Activated CD4-positive, alpha-beta memory T cell treated with anti-CD3 and anti-CD28 coated beads, Interleukin-2, amount 10 ng/mL, durations not matched to agents 7 days and 5 days (primary cell): Measurements from ENCODE around the gene PLXNA2. TPM values are rescaled to one million over a fixed set of nuclear protein-coding genes. Genes with fewer than 3 reads are reported as not detected.

ENCODE experiments used
- CTCF ChIA-PET: fragments of 350-600 bp; sonication (Branson Sonifier 250); formaldehyde crosslinking; loops from one replicate; lab custom pipeline; 2021; ENCODE audit warnings: antibody characterized with exemption, inconsistent platforms; lab: Charles Lee
- POLR2A ChIA-PET: fragments of 350-600 bp; sonication (Branson Sonifier 250); formaldehyde crosslinking; loops from one replicate; lab custom pipeline; 2021; ENCODE audit warnings: antibody characterized with exemption; lab: Charles Lee
- DNase-seq: peaks from one replicate; pipeline ENCODE4 v3.0.0-alpha.2; 2020
- H3K27ac Mint-ChIP-seq: one replicate; pipeline ENCODE4 v1.8.0; 2021; ENCODE audit warnings: mild to moderate bottlenecking, mixed read lengths
- H3K27me3 Mint-ChIP-seq: one replicate; pipeline ENCODE4 v1.8.0; 2021; ENCODE audit warnings: mixed read lengths
- H3K36me3 Mint-ChIP-seq: one replicate; pipeline ENCODE4 v1.8.0; 2021; ENCODE audit warnings: low read depth, mixed read lengths
- H3K4me1 Mint-ChIP-seq: one replicate; pipeline ENCODE4 v1.8.0; 2021; ENCODE audit warnings: mixed read lengths
- H3K4me3 Mint-ChIP-seq: one replicate; pipeline ENCODE4 v1.8.0; 2021; ENCODE audit warnings: mild to moderate bottlenecking, mixed read lengths
- H3K9me3 Mint-ChIP-seq: one replicate; pipeline ENCODE4 v1.8.0; 2021; ENCODE audit warnings: mixed read lengths
- total RNA-seq, 2 experiments: library from RNA; stranded (reverse); gene quantifications; one replicate each; pipeline ENCODE4 v1.2.3, GENCODE V29; 2021

The PLXNA2 gene
- total RNA-seq, 2 experiments from 2014 or later: 0.43 to 0.65 TPM

DNA sequence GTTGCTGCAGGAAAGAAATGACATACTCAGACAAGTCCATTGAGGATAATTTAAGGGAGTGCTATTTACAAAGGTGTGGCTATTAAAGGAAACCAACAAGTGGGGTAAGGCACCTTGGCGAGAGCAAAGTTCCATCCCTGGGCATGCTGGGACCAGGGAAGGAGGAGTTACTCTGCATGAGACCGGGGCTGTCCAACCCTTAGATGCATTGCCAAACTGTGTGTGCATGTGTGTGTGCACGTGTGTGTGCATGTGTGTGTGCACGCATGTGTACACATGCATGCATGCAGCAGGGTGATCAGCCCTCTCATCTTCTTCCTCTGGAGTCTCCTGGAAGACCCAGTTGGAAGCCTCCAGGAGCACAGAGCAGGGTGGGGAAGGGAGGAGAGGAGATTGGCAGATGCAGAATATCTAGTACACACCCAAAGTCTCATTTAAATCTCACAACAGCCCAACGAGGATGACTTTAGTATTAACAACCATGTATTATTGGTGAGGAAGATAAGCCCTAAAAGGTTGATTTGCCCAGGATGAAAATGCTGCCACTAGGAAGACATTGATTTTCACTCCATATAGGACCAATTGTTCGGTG lies 261.0 kb downstream of the PLXNA2 start:
- H3K27ac Mint-ChIP-seq: no peak overlapping the region
- no peaks in the 10 kb centered on the region for H3K9me3 Mint-ChIP-seq
- POLR2A ChIA-PET: no interaction called here
- CTCF ChIA-PET: interaction anchor here (0.7 to 1.0 kb wide), 3 partner anchors 14 to 87 kb away, joined by 3 to 5 read pairs (median 3); no protein-coding TSS in a partner anchor
- H3K4me1 Mint-ChIP-seq: no peaks in the 10 kb centered on the region
- H3K36me3 Mint-ChIP-seq: no peaks in the 10 kb centered on the region
- no peak overlapping the region for H3K4me3 Mint-ChIP-seq
- no peak for DNase-seq
- peaks cover 26% of the 10 kb centered on the region for H3K27me3 Mint-ChIP-seq

- H3K4me1 Mint-ChIP-seq: no peaks in the 10 kb centered on the region
- H3K27ac Mint-ChIP-seq: no peak overlapping the region
- CTCF ChIA-PET: interaction anchor here (0.6 to 1.1 kb wide), 2 partner anchors 11 to 17 kb away, joined by 3 read pairs; no protein-coding TSS in a partner anchor
- peaks cover 20% of the 10 kb centered on the region for H3K27me3 Mint-ChIP-seq
- DNase-seq: no peak
- H3K4me3 Mint-ChIP-seq: no peak overlapping the region
- H3K9me3 Mint-ChIP-seq: no peaks in the 10 kb centered on the region
- no peaks in the 10 kb centered on the region for H3K36me3 Mint-ChIP-seq
- POLR2A ChIA-PET: no interaction called here
Observed at GRCh38 chr1:207981976-207982375, 262.2 kb downstream of the PLXNA2 start.

DNA sequence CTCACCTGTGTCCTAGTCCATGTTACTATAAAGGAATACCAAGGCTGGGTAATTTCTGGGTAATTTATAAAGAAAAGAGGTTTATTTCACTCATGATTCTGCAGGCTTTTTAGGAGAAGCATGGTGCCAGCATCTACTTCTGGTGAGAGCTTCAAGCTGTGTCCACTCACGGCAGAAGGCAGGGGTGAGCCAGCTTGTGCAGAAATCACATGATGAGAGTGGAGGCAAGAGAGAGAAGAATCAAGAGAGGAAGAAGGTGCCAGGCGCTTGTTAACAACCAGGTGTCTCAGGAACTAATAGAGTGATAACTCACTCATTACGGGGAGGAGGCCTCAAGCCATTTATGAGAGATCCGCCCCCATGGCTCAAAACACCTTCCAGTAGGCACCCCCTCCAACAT lies 265.7 kb downstream of the PLXNA2 start:
- Mint-ChIP-seq H3K4me1 (no peaks in the 10 kb centered on the region), H3K4me3 (no peak overlapping the region), H3K27ac (no peak overlapping the region), H3K27me3 (peaks cover 35% of the 10 kb centered on the region), H3K36me3 (no peaks in the 10 kb centered on the region), H3K9me3 (no peaks in the 10 kb centered on the region)
- DNase-seq: no peak
- ChIA-PET POLR2A (no interaction called here), CTCF (no interaction called here)

GRCh38 chr1:207977876-207978275 lies 266.3 kb downstream of the PLXNA2 start:
- H3K36me3 Mint-ChIP-seq: no peaks in the 10 kb centered on the region

DNA sequence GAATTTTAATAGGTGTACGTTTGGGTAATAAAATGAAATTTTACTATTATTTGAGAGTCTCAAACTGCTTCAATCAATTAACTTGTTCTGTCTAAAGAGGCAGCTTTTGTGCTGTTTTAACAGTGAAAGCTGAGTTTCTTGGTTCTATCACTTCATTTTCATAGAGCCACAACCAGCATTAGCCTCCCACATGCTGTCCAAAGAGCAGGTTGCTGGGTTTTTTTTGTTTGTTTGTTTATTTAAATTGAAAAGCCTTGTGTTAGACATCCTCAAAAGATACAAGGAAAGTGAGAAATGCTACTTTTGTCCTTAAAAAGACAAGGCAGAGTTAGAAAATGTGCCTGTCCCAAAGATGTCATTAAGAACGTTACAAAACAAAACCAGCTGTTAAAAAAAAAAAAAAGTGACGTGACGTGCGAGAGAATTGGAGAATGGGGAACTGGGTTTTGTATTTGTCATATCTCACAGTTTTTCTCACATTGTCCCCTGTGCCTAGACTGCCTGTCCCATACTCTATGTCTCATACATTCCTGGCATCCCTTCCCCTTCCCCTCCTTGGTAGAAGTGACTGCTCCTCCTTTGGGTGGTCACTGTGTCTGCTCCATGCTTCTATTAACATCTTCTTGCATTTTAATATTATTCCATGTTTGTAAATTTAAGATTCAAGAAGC lies 270.2 kb downstream of the PLXNA2 start:
- Mint-ChIP-seq H3K4me1 (no peaks in the 10 kb centered on the region), H3K9me3 (no peaks in the 10 kb centered on the region), H3K4me3 (no peak overlapping the region), H3K27ac (no peak overlapping the region), H3K27me3 (peaks cover 40% of the 10 kb centered on the region), H3K36me3 (no peaks in the 10 kb centered on the region)
- ChIA-PET POLR2A (no interaction called here), CTCF (interaction anchor here (0.9 to 1.6 kb wide), 4 partner anchors 11 to 89 kb away, joined by 3 to 9 read pairs (median 4); no protein-coding TSS in a partner anchor)
- no peak for DNase-seq

More at GRCh38 chr1:207977876-207978275, 266.3 kb downstream of the PLXNA2 start:
- no peak for DNase-seq
- Mint-ChIP-seq H3K4me1 (no peaks in the 10 kb centered on the region), H3K27me3 (peaks cover 36% of the 10 kb centered on the region), H3K27ac (no peak overlapping the region), H3K9me3 (no peaks in the 10 kb centered on the region), H3K4me3 (no peak overlapping the region)
- ChIA-PET POLR2A (no interaction called here), CTCF (no interaction called here)

DNA sequence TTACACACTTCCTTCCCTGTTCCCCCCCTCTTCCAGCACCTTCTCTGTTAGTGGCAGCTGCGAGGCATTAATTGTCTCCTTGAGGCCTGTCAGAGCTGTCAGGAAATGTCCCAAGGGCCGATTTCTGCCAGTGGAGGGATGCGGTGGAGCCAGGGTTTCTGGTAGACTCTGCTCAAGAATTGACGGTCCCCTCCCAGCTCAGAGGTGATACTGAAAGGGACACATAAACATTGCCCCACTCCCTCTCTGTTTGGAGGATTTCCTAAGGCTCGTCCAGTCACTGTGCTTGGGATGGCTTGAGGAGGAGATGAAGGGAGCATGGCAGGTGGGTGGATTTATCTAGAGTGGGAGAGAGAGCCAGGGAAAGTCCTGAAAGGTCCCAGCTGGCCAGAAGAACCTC lies 271.8 kb downstream of the PLXNA2 start:
- Mint-ChIP-seq H3K27me3 (peaks cover 37% of the 10 kb centered on the region), H3K4me3 (no peak overlapping the region), H3K36me3 (no peaks in the 10 kb centered on the region), H3K4me1 (no peaks in the 10 kb centered on the region), H3K9me3 (no peaks in the 10 kb centered on the region), H3K27ac (no peak overlapping the region)
- POLR2A ChIA-PET: no interaction called here
- DNase-seq: no peak
- CTCF ChIA-PET: interaction anchor here (3.0 kb wide), 1 partner anchor 87 kb away, joined by 15 read pairs; no protein-coding TSS in a partner anchor
